NCI-H146 treated with DMSO at 0.1 percent for 48 hours (cell line): Measurements from ENCODE around the gene KIRREL3.
A peak's percentile ranks its signal among the peaks of the same experiment; 100 is the strongest.
"Not testable (repeated sequence)": the region's sequence is repeated elsewhere in the genome, so short reads cannot be mapped to it uniquely, and the experiment has no call there.

Experiments used
- DNase-seq: peaks from one replicate; lab custom pipeline; 2025; ENCODE audit not compliant: unreplicated experiment; lab: John Stamatoyannopoulos, UW

The KIRREL3 gene

GRCh38 chr11:126374562-126375300, 625.8 kb downstream of the KIRREL3 start:
- DNase-seq, result not testable (repeated sequence)

GRCh38 chr11:126373389-126374066, 627.0 kb downstream of the KIRREL3 start:
- peak; percentile 38 for DNase-seq
